ENCODE results near the gene SMIM21.

SMIM21 gene

GRCh38 chr18:75427603-75428002, at the start of gene SMIM21:
SMIM21 (minus strand) TSS chr18:75427703; CDS start chr18:75427563, 140 bp downstream.
- no peak for DNase-seq

GRCh38 chr18:75475228-75475627, 47.7 kb upstream of the SMIM21 start:
- no peak for DNase-seq

GRCh38 chr18:75474332-75474731, 46.8 kb upstream of the SMIM21 start:
- no peak for DNase-seq

GRCh38 chr18:75473316-75473715, 45.8 kb upstream of the SMIM21 start:
- DNase-seq, result no peak

GRCh38 chr18:75472906-75473305, 45.4 kb upstream of the SMIM21 start:
- no peak for DNase-seq

- no peak for DNase-seq
Measured at GRCh38 chr18:75472396-75472795, 44.9 kb upstream of the SMIM21 start.

- DNase-seq, result no peak
Measured at GRCh38 chr18:75471850-75472249, 44.3 kb upstream of the SMIM21 start.

GRCh38 chr18:75467851-75468250, 40.3 kb upstream of the SMIM21 start:
- DNase-seq, result no peak

- no peak for DNase-seq
Measured at GRCh38 chr18:75467281-75467795, 39.8 kb upstream of the SMIM21 start.

- no peak for DNase-seq
Measured at GRCh38 chr18:75464356-75464755, 36.9 kb upstream of the SMIM21 start.

GRCh38 chr18:75462178-75462832, 34.8 kb upstream of the SMIM21 start:
- DNase-seq, result no peak

- no peak for DNase-seq
Measured at GRCh38 chr18:75456199-75456631, 28.7 kb upstream of the SMIM21 start.

- no peak for DNase-seq
Measured at GRCh38 chr18:75455249-75456198, 28.0 kb upstream of the SMIM21 start.

GRCh38 chr18:75454022-75454795, 26.7 kb upstream of the SMIM21 start:
- DNase-seq, result no peak

- DNase-seq, result no peak
Measured at GRCh38 chr18:75450906-75451305, 23.4 kb upstream of the SMIM21 start.

GRCh38 chr18:75441896-75442295, 14.4 kb upstream of the SMIM21 start:
- DNase-seq, result no peak

GRCh38 chr18:75439348-75439747, 11.8 kb upstream of the SMIM21 start:
- DNase-seq, result no peak

- no peak for DNase-seq
Measured at GRCh38 chr18:75438891-75439290, 11.4 kb upstream of the SMIM21 start.

- DNase-seq, result no peak
Measured at GRCh38 chr18:75437979-75438378, 10.5 kb upstream of the SMIM21 start.

- no peak for DNase-seq
Measured at GRCh38 chr18:75433098-75433497, 5.6 kb upstream of the SMIM21 start.

GRCh38 chr18:75429975-75430374, 2.5 kb upstream of the SMIM21 start:
- DNase-seq, result no peak

- DNase-seq, result no peak
Measured at GRCh38 chr18:75428490-75428889, 987 bp upstream of the SMIM21 start.

GRCh38 chr18:75422341-75422910, 5.1 kb downstream of the SMIM21 start:
- DNase-seq, result no peak
